ENCODE measurements around the gene BSN.

DNA sequence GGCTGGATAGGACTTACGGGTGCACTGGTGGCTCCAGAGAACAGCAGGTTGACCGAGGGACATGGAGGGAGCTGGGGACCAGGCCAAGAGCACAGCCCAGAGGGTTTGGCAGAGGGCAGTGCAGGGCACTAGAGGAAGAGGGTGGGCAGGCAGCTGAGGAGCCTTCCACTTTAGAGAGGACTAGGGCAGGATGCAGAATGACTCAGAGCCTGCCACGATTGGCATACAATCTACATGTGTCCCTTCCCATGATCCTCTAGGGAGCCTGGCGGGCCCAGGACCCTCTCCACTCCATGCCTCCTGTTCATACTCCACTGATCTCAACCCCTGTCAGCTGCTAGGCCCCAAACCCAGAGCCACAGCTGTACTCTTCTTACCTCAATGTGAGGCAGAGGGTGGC, 105.5 kb downstream of the BSN start:
- TF ChIP-seq, protein P1, sequence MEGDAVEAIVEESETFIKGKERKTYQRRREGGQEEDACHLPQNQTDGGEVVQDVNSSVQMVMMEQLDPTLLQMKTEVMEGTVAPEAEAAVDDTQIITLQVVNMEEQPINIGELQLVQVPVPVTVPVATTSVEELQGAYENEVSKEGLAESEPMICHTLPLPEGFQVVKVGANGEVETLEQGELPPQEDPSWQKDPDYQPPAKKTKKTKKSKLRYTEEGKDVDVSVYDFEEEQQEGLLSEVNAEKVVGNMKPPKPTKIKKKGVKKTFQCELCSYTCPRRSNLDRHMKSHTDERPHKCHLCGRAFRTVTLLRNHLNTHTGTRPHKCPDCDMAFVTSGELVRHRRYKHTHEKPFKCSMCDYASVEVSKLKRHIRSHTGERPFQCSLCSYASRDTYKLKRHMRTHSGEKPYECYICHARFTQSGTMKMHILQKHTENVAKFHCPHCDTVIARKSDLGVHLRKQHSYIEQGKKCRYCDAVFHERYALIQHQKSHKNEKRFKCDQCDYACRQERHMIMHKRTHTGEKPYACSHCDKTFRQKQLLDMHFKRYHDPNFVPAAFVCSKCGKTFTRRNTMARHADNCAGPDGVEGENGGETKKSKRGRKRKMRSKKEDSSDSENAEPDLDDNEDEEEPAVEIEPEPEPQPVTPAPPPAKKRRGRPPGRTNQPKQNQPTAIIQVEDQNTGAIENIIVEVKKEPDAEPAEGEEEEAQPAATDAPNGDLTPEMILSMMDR (IDR thresholded peaks at IDR 0.05; ENCODE audit: low read depth, low read length) = no peak
- TF ChIP-seq EZH2phosphoT487 (IDR thresholded peaks at IDR 0.05; ENCODE audit: low read depth) = no peak

Data from OCI-LY3 (cell line).